Gastroesophageal sphincter (tissue), 3 donors: ENCODE data around the gene BRWD1.

Experiments used
- POLR2AphosphoS5 ChIP-seq: sonication (generic); formaldehyde crosslinking; IDR thresholded peaks from one replicate; pipeline ENCODE4 v1.6.1; 2017; ENCODE audit warnings: antibody characterized with exemption
- TF ChIP-seq, protein P1 (sequence below), 4 experiments: fragments of 200-600 bp in 2 of 4; fragments of 450-650 bp in 2 of 4; sonication (generic) in 1 of 4; IDR thresholded peaks; one replicate each; pipeline ENCODE4 v1.5.1; 2017 to 2019; ENCODE audit warnings: antibody characterized with exemption in 4 of 4, mild to moderate bottlenecking in 2 of 4, moderate library complexity in 2 of 4

DNA sequence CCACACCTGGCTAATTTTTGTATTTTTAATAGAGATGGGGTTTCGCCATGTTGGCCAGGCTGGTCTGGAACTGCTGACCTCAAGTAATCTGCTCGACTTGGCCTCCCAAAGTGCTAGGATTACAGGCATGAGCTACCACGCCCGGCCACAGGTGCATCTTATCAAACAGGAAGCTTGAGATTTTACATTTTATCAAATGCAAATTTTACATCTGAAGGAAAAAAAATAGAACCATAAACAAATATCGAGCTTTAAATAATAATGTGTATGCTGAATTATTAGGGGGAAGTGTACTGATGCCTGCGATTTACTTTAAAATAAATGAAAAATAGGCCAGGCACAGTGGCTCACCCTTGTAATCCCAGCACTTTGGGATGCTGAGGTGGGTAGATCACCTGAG lies 16.6 kb upstream of the BRWD1 start:
- TF ChIP-seq, protein P1, sequence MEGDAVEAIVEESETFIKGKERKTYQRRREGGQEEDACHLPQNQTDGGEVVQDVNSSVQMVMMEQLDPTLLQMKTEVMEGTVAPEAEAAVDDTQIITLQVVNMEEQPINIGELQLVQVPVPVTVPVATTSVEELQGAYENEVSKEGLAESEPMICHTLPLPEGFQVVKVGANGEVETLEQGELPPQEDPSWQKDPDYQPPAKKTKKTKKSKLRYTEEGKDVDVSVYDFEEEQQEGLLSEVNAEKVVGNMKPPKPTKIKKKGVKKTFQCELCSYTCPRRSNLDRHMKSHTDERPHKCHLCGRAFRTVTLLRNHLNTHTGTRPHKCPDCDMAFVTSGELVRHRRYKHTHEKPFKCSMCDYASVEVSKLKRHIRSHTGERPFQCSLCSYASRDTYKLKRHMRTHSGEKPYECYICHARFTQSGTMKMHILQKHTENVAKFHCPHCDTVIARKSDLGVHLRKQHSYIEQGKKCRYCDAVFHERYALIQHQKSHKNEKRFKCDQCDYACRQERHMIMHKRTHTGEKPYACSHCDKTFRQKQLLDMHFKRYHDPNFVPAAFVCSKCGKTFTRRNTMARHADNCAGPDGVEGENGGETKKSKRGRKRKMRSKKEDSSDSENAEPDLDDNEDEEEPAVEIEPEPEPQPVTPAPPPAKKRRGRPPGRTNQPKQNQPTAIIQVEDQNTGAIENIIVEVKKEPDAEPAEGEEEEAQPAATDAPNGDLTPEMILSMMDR (IDR thresholded peaks at IDR 0.05) = no peak
- TF ChIP-seq POLR2AphosphoS5 = no peak
